Measurements from ENCODE around the gene FMNL2.

FMNL2 gene

GRCh38 chr2:152544638-152545037, 209.7 kb downstream of the FMNL2 start:
- H3K27ac ChIP-seq (ENCODE audit: low read length), result no peak overlapping the region
- no peak overlapping the region for H3K4me3 ChIP-seq (ENCODE audit: low read length in 2 of 2)
- H3K27me3 ChIP-seq (ENCODE audit: control insufficient read depth in 1 of 2, insufficient read depth in 2 of 2, low read length in 2 of 2), result no peaks in the 10 kb centered on the region
- no peaks in the 10 kb centered on the region for H3K36me3 ChIP-seq (ENCODE audit: control insufficient read depth in 2 of 2, insufficient read depth in 2 of 2, low read length in 2 of 2)
- H3K9me3 ChIP-seq (ENCODE audit: control insufficient read depth in 2 of 2, low read length in 2 of 2), result no peaks in the 10 kb centered on the region
- peaks cover 11% of the 10 kb centered on the region for H3K4me1 ChIP-seq (ENCODE audit: control insufficient read depth, insufficient read depth, low read length)
- no peak overlapping the region for H3K9ac ChIP-seq (ENCODE audit: low read length in 2 of 2)

DNA sequence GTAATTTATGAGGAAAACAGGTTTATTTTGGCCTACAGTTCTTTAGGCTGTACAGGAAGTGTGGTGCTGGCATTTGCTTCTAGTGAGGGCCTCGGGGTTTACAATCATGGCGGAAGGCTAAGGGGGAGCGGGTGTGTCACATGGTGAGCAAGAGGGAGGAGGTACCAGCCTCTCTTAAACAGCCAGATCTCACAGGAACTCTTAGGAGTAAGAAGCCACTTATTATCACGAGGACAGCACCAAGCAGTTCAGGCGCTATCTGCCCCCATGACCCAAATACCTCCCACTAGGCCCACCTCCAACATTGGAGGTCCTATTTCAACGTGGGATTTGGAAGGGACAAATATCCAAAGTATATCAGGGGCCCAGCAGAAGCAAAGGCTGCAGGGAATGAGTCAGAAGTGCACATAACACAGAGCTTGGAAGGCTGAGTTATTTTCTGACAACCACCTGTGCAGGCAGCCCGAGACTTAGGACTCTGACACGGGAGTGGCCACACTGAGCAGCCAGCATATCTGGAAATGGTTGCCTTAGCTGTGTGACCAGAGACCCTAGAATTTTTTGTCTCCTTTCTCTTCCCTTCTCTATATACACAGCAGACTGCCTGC, 211.4 kb downstream of the FMNL2 start:
- Histone ChIP-seq H3K27me3 (ENCODE audit: control insufficient read depth in 1 of 2, insufficient read depth in 2 of 2, low read length in 2 of 2) (no peaks in the 10 kb centered on the region), H3K4me1 (ENCODE audit: control insufficient read depth, insufficient read depth, low read length) (peaks cover 11% of the 10 kb centered on the region), H3K9me3 (ENCODE audit: control insufficient read depth in 2 of 2, low read length in 2 of 2) (no peaks in the 10 kb centered on the region), H3K4me3 (ENCODE audit: low read length in 2 of 2) (no peak overlapping the region), H3K27ac (ENCODE audit: low read length) (no peak overlapping the region), H3K9ac (ENCODE audit: low read length in 2 of 2) (no peak overlapping the region), H3K36me3 (ENCODE audit: control insufficient read depth in 2 of 2, insufficient read depth in 2 of 2, low read length in 2 of 2) (no peaks in the 10 kb centered on the region)

DNA sequence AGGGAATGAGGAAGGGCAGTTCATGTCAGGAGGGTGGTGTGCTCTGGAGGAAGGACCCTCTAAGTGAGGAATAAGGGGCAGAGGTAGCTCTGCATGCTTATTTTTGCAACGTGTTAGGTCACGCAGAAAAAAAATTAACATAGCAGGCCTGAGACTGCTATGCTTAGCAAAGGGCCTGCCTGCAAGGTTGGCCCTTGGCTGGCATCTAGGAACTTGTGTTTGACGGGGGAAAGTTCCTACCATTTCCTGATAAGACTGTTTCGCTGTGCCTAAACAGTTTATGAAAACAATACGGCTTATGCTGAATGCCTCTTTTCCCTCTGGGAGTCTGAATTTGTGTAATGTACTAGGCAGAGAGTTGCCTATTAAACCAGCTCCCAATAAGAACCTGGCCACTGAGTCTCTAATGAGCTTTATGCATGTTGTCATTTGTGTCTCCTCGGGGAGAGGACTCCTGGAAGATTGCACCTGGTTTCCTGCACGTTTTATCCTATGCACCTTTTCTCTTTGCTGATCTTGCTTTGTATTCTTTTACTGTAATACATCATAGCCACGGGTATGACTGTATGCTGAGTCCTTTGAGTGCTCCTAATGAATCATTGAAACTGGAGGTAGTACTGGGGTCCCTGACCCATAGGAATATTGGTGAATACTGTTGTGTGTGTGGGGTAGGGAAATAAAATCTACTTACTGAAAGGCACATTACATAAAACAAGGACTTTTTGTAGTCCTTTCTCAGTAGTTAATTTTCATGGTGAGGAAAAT, 213.3 kb downstream of the FMNL2 start:
- no peak overlapping the region for H3K4me3 ChIP-seq (ENCODE audit: low read length in 2 of 2)
- no peaks in the 10 kb centered on the region for H3K27me3 ChIP-seq (ENCODE audit: control insufficient read depth in 1 of 2, insufficient read depth in 2 of 2, low read length in 2 of 2)
- no peaks in the 10 kb centered on the region for H3K36me3 ChIP-seq (ENCODE audit: control insufficient read depth in 2 of 2, insufficient read depth in 2 of 2, low read length in 2 of 2)
- peaks cover 2% of the 10 kb centered on the region for H3K4me1 ChIP-seq (ENCODE audit: control insufficient read depth, insufficient read depth, low read length)
- no peak overlapping the region for H3K27ac ChIP-seq (ENCODE audit: low read length)
- H3K9me3 ChIP-seq (ENCODE audit: control insufficient read depth in 2 of 2, low read length in 2 of 2), result no peaks in the 10 kb centered on the region
- no peak overlapping the region for H3K9ac ChIP-seq (ENCODE audit: low read length in 2 of 2)

DNA sequence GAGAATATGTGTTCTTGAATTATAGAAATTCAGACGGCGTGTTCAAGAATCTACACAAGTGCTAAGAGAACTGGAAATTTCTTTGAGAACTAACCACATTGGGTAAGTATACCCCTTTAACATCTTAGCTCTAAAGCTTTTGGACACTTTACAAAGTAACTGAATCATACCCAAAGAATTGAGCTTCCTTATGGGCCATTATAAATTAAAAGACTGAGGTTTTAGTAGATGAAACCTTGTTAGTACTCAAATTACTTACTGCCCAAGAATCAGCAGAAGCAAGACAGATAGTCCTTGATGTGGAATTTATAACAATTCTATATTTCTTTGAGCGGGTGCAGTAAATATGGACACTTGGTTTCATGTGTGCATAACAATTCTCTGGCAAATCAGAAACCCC, 214.0 kb downstream of the FMNL2 start:
- no peak overlapping the region for H3K4me3 ChIP-seq (ENCODE audit: low read length in 2 of 2)
- H3K27ac ChIP-seq (ENCODE audit: low read length), result no peak overlapping the region
- H3K27me3 ChIP-seq (ENCODE audit: control insufficient read depth in 1 of 2, insufficient read depth in 2 of 2, low read length in 2 of 2), result no peaks in the 10 kb centered on the region
- H3K36me3 ChIP-seq (ENCODE audit: control insufficient read depth in 2 of 2, insufficient read depth in 2 of 2, low read length in 2 of 2), result no peaks in the 10 kb centered on the region
- no peak overlapping the region for H3K9ac ChIP-seq (ENCODE audit: low read length in 2 of 2)
- no peaks in the 10 kb centered on the region for H3K9me3 ChIP-seq (ENCODE audit: control insufficient read depth in 2 of 2, low read length in 2 of 2)
- H3K4me1 ChIP-seq (ENCODE audit: control insufficient read depth, insufficient read depth, low read length), result no peaks in the 10 kb centered on the region

DNA sequence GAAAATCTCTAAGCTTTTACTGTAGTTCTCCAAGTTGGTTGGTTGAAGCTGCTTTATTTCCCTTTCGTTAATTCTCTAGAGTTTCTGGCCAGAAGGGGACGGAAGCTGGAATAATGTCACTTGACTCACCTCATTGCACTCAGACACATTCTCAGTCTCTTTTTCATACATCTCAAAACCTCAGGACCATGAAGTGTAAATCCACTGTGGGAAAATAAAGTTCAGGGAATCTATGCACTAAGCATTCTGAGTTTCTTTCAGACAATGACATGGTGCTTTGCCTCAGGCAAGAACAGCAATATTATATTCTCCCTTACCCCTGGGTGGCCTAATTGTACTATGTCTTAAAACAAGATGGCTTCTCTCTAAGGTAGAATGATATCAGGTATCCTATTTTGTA, 214.4 kb downstream of the FMNL2 start:
- H3K27me3 ChIP-seq (ENCODE audit: control insufficient read depth in 1 of 2, insufficient read depth in 2 of 2, low read length in 2 of 2), result no peaks in the 10 kb centered on the region
- no peaks in the 10 kb centered on the region for H3K36me3 ChIP-seq (ENCODE audit: control insufficient read depth in 2 of 2, insufficient read depth in 2 of 2, low read length in 2 of 2)
- no peaks in the 10 kb centered on the region for H3K9me3 ChIP-seq (ENCODE audit: control insufficient read depth in 2 of 2, low read length in 2 of 2)
- H3K4me1 ChIP-seq (ENCODE audit: control insufficient read depth, insufficient read depth, low read length), result no peaks in the 10 kb centered on the region
- no peak overlapping the region for H3K9ac ChIP-seq (ENCODE audit: low read length in 2 of 2)
- no peak overlapping the region for H3K27ac ChIP-seq (ENCODE audit: low read length)
- no peak overlapping the region for H3K4me3 ChIP-seq (ENCODE audit: low read length in 2 of 2)

GRCh38 chr2:152550386-152550785, 215.4 kb downstream of the FMNL2 start:
- no peaks in the 10 kb centered on the region for H3K4me1 ChIP-seq (ENCODE audit: control insufficient read depth, insufficient read depth, low read length)
- H3K4me3 ChIP-seq (ENCODE audit: low read length in 2 of 2), result no peak overlapping the region

GRCh38 chr2:152552888-152553287, 217.9 kb downstream of the FMNL2 start:
- Histone ChIP-seq H3K4me1 (ENCODE audit: control insufficient read depth, insufficient read depth, low read length) (no peaks in the 10 kb centered on the region), H3K27ac (ENCODE audit: low read length) (no peak overlapping the region), H3K9me3 (ENCODE audit: control insufficient read depth in 2 of 2, low read length in 2 of 2) (no peaks in the 10 kb centered on the region), H3K9ac (ENCODE audit: low read length in 2 of 2) (no peak overlapping the region), H3K4me3 (ENCODE audit: low read length in 2 of 2) (no peak overlapping the region), H3K27me3 (ENCODE audit: control insufficient read depth in 1 of 2, insufficient read depth in 2 of 2, low read length in 2 of 2) (no peaks in the 10 kb centered on the region), H3K36me3 (ENCODE audit: control insufficient read depth in 2 of 2, insufficient read depth in 2 of 2, low read length in 2 of 2) (no peaks in the 10 kb centered on the region)

More at GRCh38 chr2:152550386-152550785, 215.4 kb downstream of the FMNL2 start:
- H3K9ac ChIP-seq (ENCODE audit: low read length in 2 of 2), result no peak overlapping the region
- no peaks in the 10 kb centered on the region for H3K9me3 ChIP-seq (ENCODE audit: control insufficient read depth in 2 of 2, low read length in 2 of 2)
- no peaks in the 10 kb centered on the region for H3K36me3 ChIP-seq (ENCODE audit: control insufficient read depth in 2 of 2, insufficient read depth in 2 of 2, low read length in 2 of 2)
- no peak overlapping the region for H3K27ac ChIP-seq (ENCODE audit: low read length)
- H3K27me3 ChIP-seq (ENCODE audit: control insufficient read depth in 1 of 2, insufficient read depth in 2 of 2, low read length in 2 of 2), result no peaks in the 10 kb centered on the region

DNA sequence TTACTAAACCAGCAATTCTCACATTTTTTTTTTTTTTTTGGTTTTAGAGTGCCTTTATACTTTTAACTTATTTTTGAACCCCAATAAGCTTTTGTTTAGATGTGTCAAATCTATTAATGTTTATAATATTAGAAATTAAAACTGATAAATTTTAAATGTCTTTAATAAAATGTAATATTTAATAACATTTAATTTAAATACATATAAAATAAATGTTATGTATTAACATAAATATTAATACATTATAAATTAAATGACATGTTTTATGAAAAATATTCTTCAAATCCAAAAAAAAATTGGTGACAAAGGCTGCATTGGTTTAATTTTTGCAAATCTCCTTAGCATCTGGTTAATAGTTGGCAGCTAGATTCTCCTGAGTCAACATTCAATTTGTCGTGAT, 218.5 kb downstream of the FMNL2 start:
- Histone ChIP-seq H3K9ac (ENCODE audit: low read length in 2 of 2) (no peak overlapping the region), H3K4me1 (ENCODE audit: control insufficient read depth, insufficient read depth, low read length) (no peaks in the 10 kb centered on the region), H3K9me3 (ENCODE audit: control insufficient read depth in 2 of 2, low read length in 2 of 2) (no peaks in the 10 kb centered on the region), H3K4me3 (ENCODE audit: low read length in 2 of 2) (no peak overlapping the region), H3K27ac (ENCODE audit: low read length) (no peak overlapping the region), H3K36me3 (ENCODE audit: control insufficient read depth in 2 of 2, insufficient read depth in 2 of 2, low read length in 2 of 2) (no peaks in the 10 kb centered on the region), H3K27me3 (ENCODE audit: control insufficient read depth in 1 of 2, insufficient read depth in 2 of 2, low read length in 2 of 2) (no peaks in the 10 kb centered on the region)

GRCh38 chr2:152555048-152555447, 220.1 kb downstream of the FMNL2 start:
- Histone ChIP-seq H3K9ac (ENCODE audit: low read length in 2 of 2) (no peak overlapping the region), H3K36me3 (ENCODE audit: control insufficient read depth in 2 of 2, insufficient read depth in 2 of 2, low read length in 2 of 2) (peaks cover 2 to 4% of the 10 kb centered on the region in 2 donors), H3K4me1 (ENCODE audit: control insufficient read depth, insufficient read depth, low read length) (no peaks in the 10 kb centered on the region), H3K4me3 (ENCODE audit: low read length in 2 of 2) (no peak overlapping the region), H3K27me3 (ENCODE audit: control insufficient read depth in 1 of 2, insufficient read depth in 2 of 2, low read length in 2 of 2) (no peaks in the 10 kb centered on the region), H3K9me3 (ENCODE audit: control insufficient read depth in 2 of 2, low read length in 2 of 2) (no peaks in the 10 kb centered on the region), H3K27ac (ENCODE audit: low read length) (no peak overlapping the region)

DNA sequence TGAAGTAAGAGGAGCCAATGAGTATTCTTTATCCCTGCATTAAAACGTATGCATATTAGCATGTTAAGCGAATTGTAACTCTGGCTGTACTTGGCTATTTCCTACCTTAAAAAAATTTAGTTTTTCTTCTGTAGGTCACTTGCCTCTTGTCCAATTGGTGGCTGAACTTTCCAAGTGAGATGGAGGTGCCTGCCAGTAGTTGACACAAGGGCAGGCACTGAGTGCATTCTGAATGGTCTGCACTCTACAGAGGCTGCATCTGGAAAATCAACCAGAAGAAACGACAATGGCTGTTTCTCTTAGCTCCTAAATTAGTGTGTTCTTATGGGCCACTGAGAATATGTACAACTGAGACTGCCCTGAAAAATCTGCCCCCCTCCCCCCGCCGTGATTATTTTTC, 221.5 kb downstream of the FMNL2 start:
- no peaks in the 10 kb centered on the region for H3K9me3 ChIP-seq (ENCODE audit: control insufficient read depth in 2 of 2, low read length in 2 of 2)
- H3K4me3 ChIP-seq (ENCODE audit: low read length in 2 of 2), result no peak overlapping the region
- no peaks in the 10 kb centered on the region for H3K27me3 ChIP-seq (ENCODE audit: control insufficient read depth in 1 of 2, insufficient read depth in 2 of 2, low read length in 2 of 2)
- no peaks in the 10 kb centered on the region for H3K4me1 ChIP-seq (ENCODE audit: control insufficient read depth, insufficient read depth, low read length)
- no peak overlapping the region for H3K27ac ChIP-seq (ENCODE audit: low read length)
- no peak overlapping the region for H3K9ac ChIP-seq (ENCODE audit: low read length in 2 of 2)
- peaks cover 2 to 7% of the 10 kb centered on the region in 2 donors for H3K36me3 ChIP-seq (ENCODE audit: control insufficient read depth in 2 of 2, insufficient read depth in 2 of 2, low read length in 2 of 2)

DNA sequence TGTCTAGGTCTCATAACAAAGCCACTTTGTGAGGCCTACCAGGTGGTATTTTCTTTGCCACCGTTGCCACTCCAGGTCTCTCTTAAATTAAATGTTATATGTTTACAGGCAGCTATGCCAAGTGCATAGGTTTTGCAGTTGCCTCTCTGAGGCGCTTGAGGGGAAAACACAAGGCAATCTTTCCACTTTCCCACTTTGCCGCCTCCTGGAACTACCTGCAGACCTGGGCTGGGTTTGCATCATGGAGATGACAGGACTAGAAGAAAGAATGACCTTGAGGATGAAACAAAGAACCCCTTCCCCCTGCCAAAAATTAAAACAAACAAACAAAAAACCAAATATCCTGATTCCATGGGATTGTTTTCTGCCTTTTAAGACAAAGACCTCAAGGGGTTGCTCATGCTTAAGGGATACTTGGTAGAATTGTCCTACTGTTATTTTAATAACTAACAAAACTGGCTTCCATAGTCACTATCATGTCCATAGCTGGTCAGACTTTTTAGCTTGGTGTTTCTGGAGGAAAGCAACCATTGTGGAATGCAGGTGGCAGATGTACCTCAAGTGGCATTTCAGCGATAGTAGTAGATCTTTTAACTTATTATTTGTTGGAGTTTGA, 222.4 kb downstream of the FMNL2 start:
- no peak overlapping the region for H3K27ac ChIP-seq (ENCODE audit: low read length)
- H3K9ac ChIP-seq (ENCODE audit: low read length in 2 of 2), result no peak overlapping the region
- no peaks in the 10 kb centered on the region for H3K27me3 ChIP-seq (ENCODE audit: control insufficient read depth in 1 of 2, insufficient read depth in 2 of 2, low read length in 2 of 2)
- H3K9me3 ChIP-seq (ENCODE audit: control insufficient read depth in 2 of 2, low read length in 2 of 2), result no peaks in the 10 kb centered on the region
- H3K36me3 ChIP-seq (ENCODE audit: control insufficient read depth in 2 of 2, insufficient read depth in 2 of 2, low read length in 2 of 2), result peaks cover 2 to 7% of the 10 kb centered on the region in 2 donors
- H3K4me3 ChIP-seq (ENCODE audit: low read length in 2 of 2), result no peak overlapping the region
- no peaks in the 10 kb centered on the region for H3K4me1 ChIP-seq (ENCODE audit: control insufficient read depth, insufficient read depth, low read length)

Data from stomach smooth muscle (tissue), 2 donors.